ACHN (cell line): Measurements from ENCODE around the gene POU2AF2.
"Not testable (repeated sequence)": the region's sequence is repeated elsewhere in the genome, so short reads cannot be mapped to it uniquely, and the experiment has no call there.

Experiments
- DNase-seq: peaks from one replicate; pipeline ENCODE4 v3.0.0-alpha.2; 2015
- in situ Hi-C: cut with HindIII; loops from 2 replicates; pipeline ENCODE4 v1.10.0; 2017; ENCODE audit warnings: low sequenced_read_pairs, low pct_ligation_motif_present, low pct_unique_long_range_greater_than_20kb

POU2AF2 gene

GRCh38 chr11:111299101-111300026 lies 53.8 kb downstream of the POU2AF2 start:
- in situ Hi-C loops, result no loop called here
- DNase-seq, result peak; percentile 31

GRCh38 chr11:111300569-111300968 lies 55.0 kb downstream of the POU2AF2 start:
- in situ Hi-C loops, result no loop called here
- no peak for DNase-seq

GRCh38 chr11:111301004-111301841 lies 55.7 kb downstream of the POU2AF2 start:
- in situ Hi-C loops, result no loop called here
- DNase-seq, result no peak

- no peak for DNase-seq
- in situ Hi-C loops, result no loop called here
Measured at GRCh38 chr11:111301842-111302118, 56.3 kb downstream of the POU2AF2 start.

- in situ Hi-C loops, result no loop called here
- DNase-seq, result no peak
Measured at GRCh38 chr11:111302298-111302697, 56.8 kb downstream of the POU2AF2 start.

- DNase-seq, result no peak
- in situ Hi-C loops, result no loop called here
Measured at GRCh38 chr11:111303461-111303860, 57.9 kb downstream of the POU2AF2 start.

GRCh38 chr11:111305162-111305802 lies 59.8 kb downstream of the POU2AF2 start:
- in situ Hi-C loops, result no loop called here
- no peak for DNase-seq

GRCh38 chr11:111305876-111306275 lies 60.4 kb downstream of the POU2AF2 start:
- in situ Hi-C loops, result no loop called here
- no peak for DNase-seq

GRCh38 chr11:111306321-111306720 lies 60.8 kb downstream of the POU2AF2 start:
- in situ Hi-C loops, result no loop called here
- DNase-seq, result no peak

- DNase-seq, result no peak
- in situ Hi-C loops, result no loop called here
Measured at GRCh38 chr11:111307472-111308108, 62.1 kb downstream of the POU2AF2 start.

GRCh38 chr11:111308140-111308539 lies 62.6 kb downstream of the POU2AF2 start:
- in situ Hi-C loops, result no loop called here
- DNase-seq, result peak; percentile 4

- no peak for DNase-seq
- in situ Hi-C loops, result no loop called here
Measured at GRCh38 chr11:111309215-111309915, 63.8 kb downstream of the POU2AF2 start.

GRCh38 chr11:111310088-111310487 lies 64.6 kb downstream of the POU2AF2 start:
- DNase-seq, result no peak
- in situ Hi-C loops, result no loop called here

- in situ Hi-C loops, result no loop called here
Measured at GRCh38 chr11:111310723-111311122, 65.2 kb downstream of the POU2AF2 start.

GRCh38 chr11:111312076-111312475 lies 66.6 kb downstream of the POU2AF2 start:
- in situ Hi-C loops, result no loop called here
- DNase-seq, result no peak

More at GRCh38 chr11:111310723-111311122, 65.2 kb downstream of the POU2AF2 start:
- no peak for DNase-seq

GRCh38 chr11:111319296-111319695 lies 73.8 kb downstream of the POU2AF2 start:
- in situ Hi-C loops, result no loop called here
- DNase-seq, result no peak

GRCh38 chr11:111320199-111320598 lies 74.7 kb downstream of the POU2AF2 start:
- DNase-seq, in situ Hi-C loops: not testable (repeated sequence)
